GM12874 (cell line): ENCODE results near the gene STT3A.

ENCODE experiments used
- TF ChIP-seq, protein P1 (sequence below): IDR thresholded peaks from 2 replicates; pipeline ENCODE4 v1.5.1; 2011; ENCODE audit warnings: low read depth, mild to moderate bottlenecking, control low read depth, low read length, moderate library complexity; ENCODE audit not compliant: insufficient read depth

STT3A gene

GRCh38 chr11:125667151-125667550, 74.5 kb downstream of the STT3A start:
- TF ChIP-seq, protein P1, sequence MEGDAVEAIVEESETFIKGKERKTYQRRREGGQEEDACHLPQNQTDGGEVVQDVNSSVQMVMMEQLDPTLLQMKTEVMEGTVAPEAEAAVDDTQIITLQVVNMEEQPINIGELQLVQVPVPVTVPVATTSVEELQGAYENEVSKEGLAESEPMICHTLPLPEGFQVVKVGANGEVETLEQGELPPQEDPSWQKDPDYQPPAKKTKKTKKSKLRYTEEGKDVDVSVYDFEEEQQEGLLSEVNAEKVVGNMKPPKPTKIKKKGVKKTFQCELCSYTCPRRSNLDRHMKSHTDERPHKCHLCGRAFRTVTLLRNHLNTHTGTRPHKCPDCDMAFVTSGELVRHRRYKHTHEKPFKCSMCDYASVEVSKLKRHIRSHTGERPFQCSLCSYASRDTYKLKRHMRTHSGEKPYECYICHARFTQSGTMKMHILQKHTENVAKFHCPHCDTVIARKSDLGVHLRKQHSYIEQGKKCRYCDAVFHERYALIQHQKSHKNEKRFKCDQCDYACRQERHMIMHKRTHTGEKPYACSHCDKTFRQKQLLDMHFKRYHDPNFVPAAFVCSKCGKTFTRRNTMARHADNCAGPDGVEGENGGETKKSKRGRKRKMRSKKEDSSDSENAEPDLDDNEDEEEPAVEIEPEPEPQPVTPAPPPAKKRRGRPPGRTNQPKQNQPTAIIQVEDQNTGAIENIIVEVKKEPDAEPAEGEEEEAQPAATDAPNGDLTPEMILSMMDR = no peak

GRCh38 chr11:125670172-125670571, 77.5 kb downstream of the STT3A start:
- TF ChIP-seq, protein P1 = no peak

- TF ChIP-seq, protein P1 = no peak
These were observed 78.9 kb downstream of the STT3A start for GRCh38 chr11:125671561-125671960.
